Neural progenitor cell (in vitro differentiated cells): ENCODE results near the gene SPATA6. TPM values are rescaled to one million over a fixed set of nuclear protein-coding genes. Genes with fewer than 3 reads are reported as not detected.

ENCODE experiments used
- DNase-seq: peaks from one replicate; pipeline ENCODE4 v3.0.0-alpha.2; 2016; ENCODE audit warnings: low spot score
- H2AFZ ChIP-seq: fragments of 200-600 bp; sonication (generic); replicated peaks from 2 replicates; pipeline ENCODE4 v1.6.1; 2016; ENCODE audit warnings: antibody characterized with exemption
- H3F3A ChIP-seq: fragments of 200-600 bp; sonication (generic); 2 replicates; pipeline ENCODE4 v1.6.1; 2016; ENCODE audit warnings: antibody characterized with exemption, low read depth
- H3K27ac ChIP-seq: fragments of 200-600 bp; sonication (generic); 2 replicates; pipeline ENCODE4 v1.5.1; 2016; ENCODE audit warnings: mild to moderate bottlenecking
- H3K27me3 ChIP-seq: fragments of 200-600 bp; sonication (generic); 2 replicates; pipeline ENCODE4 v1.6.1; 2016; ENCODE audit warnings: mild to moderate bottlenecking, moderate library complexity
- H3K36me3 ChIP-seq: fragments of 200-600 bp; sonication (generic); 2 replicates; pipeline ENCODE4 v1.5.1; 2016
- H3K4me1 ChIP-seq: fragments of 200-600 bp; sonication (generic); 2 replicates; pipeline ENCODE4 v1.6.1; 2016; ENCODE audit warnings: mixed run types
- H3K4me2 ChIP-seq: fragments of 200-600 bp; sonication (generic); 2 replicates; pipeline ENCODE4 v1.6.1; 2016
- H3K4me3 ChIP-seq: fragments of 200-600 bp; sonication (generic); 2 replicates; pipeline ENCODE4 v1.5.1; 2016
- H3K79me2 ChIP-seq: fragments of 200-600 bp; sonication (generic); 2 replicates; pipeline ENCODE4 v1.6.1; 2016; ENCODE audit warnings: low read depth
- H3K9ac ChIP-seq: fragments of 200-600 bp; sonication (generic); 2 replicates; pipeline ENCODE4 v1.6.1; 2016
- H3K9me3 ChIP-seq: fragments of 200-600 bp; sonication (generic); 2 replicates; pipeline ENCODE4 v1.5.1; 2016; ENCODE audit warnings: low read depth
- H4K20me1 ChIP-seq: fragments of 200-600 bp; sonication (generic); 2 replicates; pipeline ENCODE4 v1.6.1; 2016; ENCODE audit warnings: low read depth
- H3K27ac Mint-ChIP-seq: 3 replicates; pipeline ENCODE4 v1.8.0; 2021; ENCODE audit warnings: mixed read lengths
- H3K27me3 Mint-ChIP-seq: 2 replicates; pipeline ENCODE4 v1.8.0; 2022; ENCODE audit warnings: low read depth, mild to moderate bottlenecking, inconsistent platforms, moderate library complexity, mixed read lengths; ENCODE audit not compliant: insufficient read depth
- H3K36me3 Mint-ChIP-seq: 3 replicates; pipeline ENCODE4 v1.8.0; 2021; ENCODE audit warnings: mixed read lengths
- H3K4me1 Mint-ChIP-seq: 3 replicates; pipeline ENCODE4 v1.8.0; 2021; ENCODE audit warnings: mixed read lengths
- H3K4me3 Mint-ChIP-seq: 3 replicates; pipeline ENCODE4 v1.8.0; 2021; ENCODE audit warnings: mild to moderate bottlenecking, moderate library complexity, mixed read lengths
- H3K9me3 Mint-ChIP-seq: 3 replicates; pipeline ENCODE4 v1.8.0; 2020; ENCODE audit warnings: mixed read lengths
- CTCF ChIP-seq: fragments of 200-600 bp; sonication (generic); IDR thresholded peaks from 2 replicates; pipeline ENCODE4 v1.5.1; 2017; ENCODE audit warnings: antibody characterized with exemption, mild to moderate bottlenecking
- EZH2 ChIP-seq: fragments of 200-600 bp; sonication (generic); IDR thresholded peaks from 2 replicates; pipeline ENCODE4 v1.6.1; 2017; ENCODE audit warnings: antibody characterized with exemption, mild to moderate bottlenecking, moderate library complexity
- EZH2phosphoT487 ChIP-seq: fragments of 200-600 bp; sonication (generic); IDR thresholded peaks from 2 replicates; pipeline ENCODE4 v1.6.1; 2017; ENCODE audit warnings: antibody characterized with exemption
- total RNA-seq: library from RNA; depleted of rRNA; stranded (reverse); fragments of >200 nt; gene quantifications from 2 replicates; pipeline ENCODE4 v1.2.3, GENCODE V29; 2015; ENCODE audit warnings: low replicate concordance

SPATA6 gene
- total RNA-seq, 1 donor from 2014 or later, result 33.5 TPM

GRCh38 chr1:48254254-48254653 is 217.8 kb downstream of the SPATA6 start:
- no peaks in the 10 kb centered on the region for H3K27me3 ChIP-seq
- H3K4me3 Mint-ChIP-seq, result no peak overlapping the region
- H3K27me3 Mint-ChIP-seq, result no peaks in the 10 kb centered on the region
- H3K9ac ChIP-seq, result no peak overlapping the region
- no peaks in the 10 kb centered on the region for H3K9me3 ChIP-seq
- H3K36me3 ChIP-seq, result no peaks in the 10 kb centered on the region
- DNase-seq, result no peak
- no peak for TF ChIP-seq CTCF
- TF ChIP-seq EZH2phosphoT487, result no peak
- no peak for TF ChIP-seq EZH2
- H3K4me2 ChIP-seq, result no peak overlapping the region
- H3K27ac ChIP-seq, result no peak overlapping the region
- no peaks in the 10 kb centered on the region for H3K36me3 Mint-ChIP-seq
- no peak overlapping the region for H3K27ac Mint-ChIP-seq
- H3K79me2 ChIP-seq, result no peaks in the 10 kb centered on the region
- H2AFZ ChIP-seq, result no peak overlapping the region
- H3K4me3 ChIP-seq, result no peak overlapping the region
- H3K9me3 Mint-ChIP-seq, result no peaks in the 10 kb centered on the region
- no peaks in the 10 kb centered on the region for H4K20me1 ChIP-seq
- H3F3A ChIP-seq, result no peaks in the 10 kb centered on the region
- H3K4me1 Mint-ChIP-seq, result no peaks in the 10 kb centered on the region
- no peaks in the 10 kb centered on the region for H3K4me1 ChIP-seq

GRCh38 chr1:48251821-48252220 is 220.2 kb downstream of the SPATA6 start:
- no peaks in the 10 kb centered on the region for H3K79me2 ChIP-seq
- no peaks in the 10 kb centered on the region for H4K20me1 ChIP-seq
- DNase-seq, result no peak
- TF ChIP-seq EZH2phosphoT487, result no peak
- TF ChIP-seq EZH2, result no peak
- TF ChIP-seq CTCF, result no peak
- H3F3A ChIP-seq, result no peaks in the 10 kb centered on the region
- H3K4me1 Mint-ChIP-seq, result peaks cover 3% of the 10 kb centered on the region
- H3K27ac Mint-ChIP-seq, result no peak overlapping the region
- H3K36me3 Mint-ChIP-seq, result no peaks in the 10 kb centered on the region
- no peak overlapping the region for H3K9ac ChIP-seq
- no peak overlapping the region for H3K4me3 Mint-ChIP-seq
- no peaks in the 10 kb centered on the region for H3K36me3 ChIP-seq
- H2AFZ ChIP-seq, result no peak overlapping the region
- no peak overlapping the region for H3K4me3 ChIP-seq
- no peak overlapping the region for H3K27ac ChIP-seq
- no peak overlapping the region for H3K4me2 ChIP-seq
- H3K27me3 Mint-ChIP-seq, result peaks cover 3% of the 10 kb centered on the region
- H3K27me3 ChIP-seq, result no peaks in the 10 kb centered on the region
- H3K4me1 ChIP-seq, result no peaks in the 10 kb centered on the region
- no peaks in the 10 kb centered on the region for H3K9me3 Mint-ChIP-seq
- H3K9me3 ChIP-seq, result no peaks in the 10 kb centered on the region

- no peak overlapping the region for H3K4me2 ChIP-seq
- no peaks in the 10 kb centered on the region for H3K9me3 Mint-ChIP-seq
- no peak overlapping the region for H3K9ac ChIP-seq
- peaks cover 3% of the 10 kb centered on the region for H3K4me1 Mint-ChIP-seq
- H3K27ac ChIP-seq, result no peak overlapping the region
- TF ChIP-seq EZH2phosphoT487, result no peak
- TF ChIP-seq CTCF, result no peak
- TF ChIP-seq EZH2, result no peak
- no peaks in the 10 kb centered on the region for H4K20me1 ChIP-seq
- H3K79me2 ChIP-seq, result no peaks in the 10 kb centered on the region
- no peak overlapping the region for H3K4me3 ChIP-seq
- H3K27ac Mint-ChIP-seq, result no peak overlapping the region
- DNase-seq, result no peak
- no peaks in the 10 kb centered on the region for H3K36me3 Mint-ChIP-seq
- no peaks in the 10 kb centered on the region for H3F3A ChIP-seq
- H3K27me3 Mint-ChIP-seq, result peaks cover 3% of the 10 kb centered on the region
- no peaks in the 10 kb centered on the region for H3K4me1 ChIP-seq
- no peaks in the 10 kb centered on the region for H3K36me3 ChIP-seq
- no peak overlapping the region for H2AFZ ChIP-seq
- no peaks in the 10 kb centered on the region for H3K9me3 ChIP-seq
- H3K27me3 ChIP-seq, result no peaks in the 10 kb centered on the region
- no peak overlapping the region for H3K4me3 Mint-ChIP-seq
Measured at GRCh38 chr1:48251323-48251722, 220.7 kb downstream of the SPATA6 start.

- Histone ChIP-seq H3F3A (no peaks in the 10 kb centered on the region), H3K4me3 (no peak overlapping the region), H3K36me3 (no peaks in the 10 kb centered on the region), H3K27ac (no peak overlapping the region), H3K27me3 (no peaks in the 10 kb centered on the region), H3K4me1 (no peaks in the 10 kb centered on the region), H2AFZ (no peak overlapping the region), H3K4me2 (no peak overlapping the region), H3K9me3 (no peaks in the 10 kb centered on the region), H4K20me1 (no peaks in the 10 kb centered on the region), H3K9ac (no peak overlapping the region), H3K79me2 (no peaks in the 10 kb centered on the region)
- Mint-ChIP-seq H3K4me1 (peaks cover 3% of the 10 kb centered on the region), H3K27me3 (peaks cover 3% of the 10 kb centered on the region), H3K4me3 (no peak overlapping the region), H3K36me3 (no peaks in the 10 kb centered on the region), H3K27ac (no peak overlapping the region), H3K9me3 (no peaks in the 10 kb centered on the region)
- DNase-seq, result no peak
- TF ChIP-seq EZH2phosphoT487, result no peak
- TF ChIP-seq EZH2, result no peak
- no peak for TF ChIP-seq CTCF
Measured at GRCh38 chr1:48250572-48250971, 221.4 kb downstream of the SPATA6 start.
